Suprapubic skin (tissue), 3 donors: ENCODE data around the gene KIF6.

Experiments used
- EP300 ChIP-seq: sonication (generic); formaldehyde crosslinking; IDR thresholded peaks from one replicate; pipeline ENCODE4 v1.6.1; 2017; ENCODE audit warnings: antibody characterized with exemption
- POLR2A ChIP-seq, 2 donors: fragments of 450-650 bp; IDR thresholded peaks; one replicate each; pipeline ENCODE4 v1.6.1; 2017; ENCODE audit warnings: antibody characterized with exemption in 2 of 2, mild to moderate bottlenecking in 2 of 2, moderate library complexity in 2 of 2
- TF ChIP-seq, protein P1 (sequence below), 2 donors: fragments of 200-600 bp in 1 of 2; fragments of 450-650 bp in 1 of 2; sonication (generic) in 1 of 2; IDR thresholded peaks; one replicate each; pipeline ENCODE4 v1.5.1; 2016 to 2019; ENCODE audit warnings: antibody characterized with exemption in 2 of 2, mild to moderate bottlenecking in 1 of 2, moderate library complexity in 1 of 2

DNA sequence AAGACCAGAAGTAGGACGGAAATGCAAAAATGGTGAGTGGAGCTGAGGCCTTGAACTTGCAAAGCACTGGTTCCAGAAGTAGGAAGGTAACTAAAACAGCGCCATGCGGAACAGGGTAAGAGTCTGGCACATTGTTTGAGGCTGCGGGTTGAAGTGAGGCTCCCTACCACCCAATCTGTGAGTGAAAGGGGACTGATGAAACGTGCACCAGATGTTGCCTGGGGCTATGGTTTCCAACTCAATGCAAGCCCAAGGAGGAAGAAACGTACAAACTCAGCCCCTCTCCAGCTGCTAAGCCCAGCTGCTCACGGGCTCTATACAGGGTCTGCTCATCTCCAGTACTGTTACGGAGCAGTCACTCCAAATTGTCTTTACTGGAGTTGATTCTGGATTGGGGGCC, 334.0 kb downstream of the KIF6 start:
- TF ChIP-seq, protein P1, sequence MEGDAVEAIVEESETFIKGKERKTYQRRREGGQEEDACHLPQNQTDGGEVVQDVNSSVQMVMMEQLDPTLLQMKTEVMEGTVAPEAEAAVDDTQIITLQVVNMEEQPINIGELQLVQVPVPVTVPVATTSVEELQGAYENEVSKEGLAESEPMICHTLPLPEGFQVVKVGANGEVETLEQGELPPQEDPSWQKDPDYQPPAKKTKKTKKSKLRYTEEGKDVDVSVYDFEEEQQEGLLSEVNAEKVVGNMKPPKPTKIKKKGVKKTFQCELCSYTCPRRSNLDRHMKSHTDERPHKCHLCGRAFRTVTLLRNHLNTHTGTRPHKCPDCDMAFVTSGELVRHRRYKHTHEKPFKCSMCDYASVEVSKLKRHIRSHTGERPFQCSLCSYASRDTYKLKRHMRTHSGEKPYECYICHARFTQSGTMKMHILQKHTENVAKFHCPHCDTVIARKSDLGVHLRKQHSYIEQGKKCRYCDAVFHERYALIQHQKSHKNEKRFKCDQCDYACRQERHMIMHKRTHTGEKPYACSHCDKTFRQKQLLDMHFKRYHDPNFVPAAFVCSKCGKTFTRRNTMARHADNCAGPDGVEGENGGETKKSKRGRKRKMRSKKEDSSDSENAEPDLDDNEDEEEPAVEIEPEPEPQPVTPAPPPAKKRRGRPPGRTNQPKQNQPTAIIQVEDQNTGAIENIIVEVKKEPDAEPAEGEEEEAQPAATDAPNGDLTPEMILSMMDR (IDR thresholded peaks at IDR 0.05), result no peak
- TF ChIP-seq POLR2A (IDR thresholded peaks at IDR 0.05), result no peak
- TF ChIP-seq EP300, result no peak
